Fibroblast of skin of back (primary cell): ENCODE results near the gene FLT3LG.

Experiments
- DNase-seq: peaks from one replicate; pipeline ENCODE4 v3.0.0-alpha.2; 2013

The FLT3LG gene

GRCh38 chr19:49513746-49514118 is 39.7 kb downstream of the FLT3LG start:
- DNase-seq: no peak

DNA sequence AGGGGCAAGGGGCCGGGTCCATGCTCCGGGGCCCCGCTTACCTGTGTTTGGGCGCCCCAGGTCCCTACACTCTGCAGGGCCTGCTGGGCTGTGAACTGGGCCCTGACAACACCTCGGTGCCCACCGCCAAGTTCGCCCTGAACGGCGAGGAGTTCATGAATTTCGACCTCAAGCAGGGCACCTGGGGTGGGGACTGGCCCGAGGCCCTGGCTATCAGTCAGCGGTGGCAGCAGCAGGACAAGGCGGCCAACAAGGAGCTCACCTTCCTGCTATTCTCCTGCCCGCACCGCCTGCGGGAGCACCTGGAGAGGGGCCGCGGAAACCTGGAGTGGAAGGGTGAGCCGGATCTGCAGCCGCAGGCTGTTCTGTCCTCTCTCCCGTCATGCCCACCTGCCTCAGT is 40.1 kb downstream of the FLT3LG start:
- no peak for DNase-seq

DNA sequence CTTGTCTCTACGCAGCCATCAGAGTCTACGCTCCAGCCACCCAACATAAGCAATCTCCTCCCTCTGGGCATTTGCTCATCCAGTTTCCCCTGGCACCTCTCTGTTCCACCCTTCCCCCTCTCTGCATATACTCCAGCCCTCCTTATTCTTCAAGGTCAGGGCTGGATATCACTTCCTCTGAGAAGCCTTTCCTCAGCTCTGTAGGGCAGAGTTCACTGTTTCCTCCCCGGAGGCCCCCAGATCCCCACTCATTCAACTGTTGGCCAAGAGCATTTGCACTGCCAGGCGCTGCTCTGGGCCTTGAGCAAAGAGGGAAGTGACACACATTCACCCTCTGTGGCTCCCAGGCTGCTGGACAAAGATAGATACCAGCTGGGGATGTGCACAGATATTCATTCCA is 41.8 kb downstream of the FLT3LG start:
- DNase-seq: no peak

DNA sequence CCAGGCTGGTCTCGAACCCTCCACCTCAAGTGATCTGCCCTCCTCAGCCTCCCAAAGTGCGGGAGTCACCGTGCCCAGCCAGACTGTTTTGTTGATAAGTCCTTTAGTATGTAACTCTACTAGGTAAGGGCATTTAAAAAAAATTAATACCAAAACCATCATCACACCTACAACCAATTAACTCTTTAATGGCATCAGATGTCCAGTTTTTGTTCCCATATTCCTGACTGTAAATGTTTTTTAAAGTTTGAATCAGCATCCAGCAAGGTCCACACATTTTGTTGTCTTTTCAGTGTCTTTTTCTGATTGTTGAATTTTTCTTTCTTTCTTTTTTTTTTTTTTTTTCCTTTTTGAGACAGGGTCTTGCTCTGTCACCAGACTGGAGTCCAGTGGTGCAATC is 44.0 kb downstream of the FLT3LG start:
- DNase-seq: no peak

DNA sequence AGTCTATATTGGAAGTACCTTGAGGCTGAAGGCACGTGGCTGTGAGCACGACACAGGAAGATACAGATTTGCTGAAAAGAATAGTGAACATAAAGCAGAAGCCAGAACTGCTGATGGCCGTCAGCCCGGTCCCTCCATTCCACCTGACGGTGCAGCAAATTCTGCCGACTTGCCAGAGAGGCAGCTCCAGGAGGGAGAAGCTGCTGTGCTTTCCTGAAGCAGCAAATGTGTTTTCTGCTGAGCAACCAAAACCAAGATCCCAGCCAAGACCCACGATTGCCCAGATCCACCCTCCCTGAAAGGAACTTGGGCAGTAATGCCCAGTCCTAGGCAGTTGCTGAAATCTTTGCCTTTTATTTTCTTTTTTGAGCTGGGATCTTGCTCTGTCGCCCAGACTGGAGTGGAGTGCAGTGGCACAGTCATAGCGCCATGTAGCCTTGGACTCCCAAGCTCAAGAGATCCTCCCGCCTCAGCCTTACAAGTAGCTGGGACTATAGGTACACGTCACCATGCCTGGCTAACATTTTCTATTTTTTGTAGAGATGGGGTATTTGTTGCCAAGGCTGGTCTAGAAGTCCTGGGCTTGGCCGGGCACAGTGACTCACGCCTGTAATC is 46.8 kb downstream of the FLT3LG start:
- DNase-seq: no peak

DNA sequence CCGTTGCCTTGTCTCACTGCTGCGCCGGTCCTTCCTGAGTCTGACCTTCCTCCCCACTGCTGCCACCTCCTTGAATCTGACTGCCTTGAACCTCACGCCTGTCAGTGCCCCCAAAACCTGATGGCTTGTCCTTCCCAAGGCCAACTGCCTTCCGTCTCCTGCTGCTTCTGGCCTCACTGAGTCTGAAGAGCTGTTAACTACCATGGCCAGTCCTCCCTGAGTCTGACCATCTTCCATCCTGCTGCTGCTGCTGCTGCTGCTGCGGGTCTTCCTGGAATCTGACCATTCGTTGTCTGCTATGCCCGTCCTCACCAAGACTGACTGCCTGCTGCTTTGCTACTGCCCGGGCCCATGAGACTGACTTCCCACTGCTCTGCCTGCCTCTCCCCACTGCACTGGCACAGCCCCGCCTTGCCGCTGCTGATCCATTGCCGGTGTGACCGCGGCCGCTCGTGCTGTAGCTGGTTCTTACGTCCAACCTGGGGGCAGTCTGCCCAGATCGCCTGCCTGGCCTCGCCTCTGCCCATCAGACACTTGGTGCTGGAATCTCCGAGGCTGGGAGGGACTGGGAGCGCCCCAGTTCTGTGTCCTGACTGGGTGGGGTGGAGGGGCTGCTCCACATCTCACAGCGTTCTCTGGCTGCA is 50.9 kb downstream of the FLT3LG start:
- no peak for DNase-seq

- peak; percentile 72 for DNase-seq
Measured at GRCh38 chr19:49528211-49528771, 54.3 kb downstream of the FLT3LG start.

DNA sequence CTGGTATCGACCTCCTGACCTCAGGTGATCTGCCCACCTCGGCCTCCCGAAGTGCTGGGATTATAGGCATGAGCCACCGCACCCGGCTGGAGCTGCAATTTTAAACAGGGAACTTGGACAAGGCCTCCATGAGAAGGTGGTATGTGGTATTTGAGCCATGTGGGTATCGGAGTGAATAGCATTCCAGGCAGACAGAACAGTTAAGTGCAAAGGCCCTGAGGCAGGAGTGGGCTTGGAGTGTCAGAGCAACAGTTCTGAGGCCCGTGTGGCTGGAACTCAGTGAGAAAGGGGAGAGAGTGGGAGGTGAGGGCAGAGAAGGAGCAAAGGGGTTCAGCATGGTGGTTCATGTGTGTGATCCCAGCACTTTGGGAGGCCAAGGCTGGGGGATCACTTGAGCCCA is 56.7 kb downstream of the FLT3LG start:
- no peak for DNase-seq

DNA sequence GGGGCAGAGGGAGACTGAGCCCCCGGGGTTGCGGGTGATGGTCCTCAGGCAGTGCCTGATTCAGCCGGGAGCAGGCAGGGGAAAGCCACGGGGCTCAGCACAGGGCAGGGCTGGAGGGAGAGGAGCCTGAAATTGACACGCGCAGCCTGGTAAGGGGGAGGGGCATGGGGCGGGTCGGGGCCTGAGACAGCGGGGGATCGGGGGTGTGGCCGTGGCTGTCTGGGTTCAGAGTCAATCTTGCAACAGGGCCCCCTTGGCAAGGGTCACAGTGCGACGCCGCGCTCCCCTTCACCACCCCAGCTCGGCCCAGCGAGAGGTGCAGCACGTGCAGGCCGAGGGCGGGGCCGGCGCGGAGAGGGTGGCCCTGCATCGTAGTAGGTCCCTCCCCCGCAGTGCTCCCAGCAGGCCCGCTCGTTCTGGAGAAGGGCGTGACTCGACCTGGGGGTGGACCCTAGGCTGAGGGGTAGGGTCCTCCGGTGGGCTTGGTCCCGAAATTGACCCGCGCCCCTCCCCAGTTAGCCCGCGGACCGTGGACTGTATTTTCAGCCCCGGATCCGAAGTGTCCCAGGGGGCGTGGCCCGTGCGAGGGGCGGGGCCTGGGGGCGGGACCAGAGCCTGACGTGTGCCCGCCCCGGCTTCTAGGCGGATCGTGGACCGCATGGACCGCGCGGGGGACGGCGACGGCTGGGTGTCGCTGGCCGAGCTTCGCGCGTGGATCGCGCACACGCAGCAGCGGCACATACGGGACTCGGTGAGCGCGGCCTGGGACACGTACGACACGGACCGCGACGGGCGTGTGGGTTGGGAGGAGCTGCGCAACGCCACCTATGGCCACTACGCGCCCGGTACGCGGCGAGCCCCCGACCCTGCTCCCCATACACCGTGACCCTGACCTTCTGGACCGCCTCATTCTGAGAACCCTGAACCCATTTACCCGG is 59.8 kb downstream of the FLT3LG start:
- peak; percentile 66 for DNase-seq

GRCh38 chr19:49534632-49535385 is 60.8 kb downstream of the FLT3LG start:
- DNase-seq: no peak
